Thyroid gland (tissue), 4 donors: ENCODE measurements around the gene SOX13.

Source experiments
- POLR2A ChIP-seq, 2 donors: fragments of 450-650 bp; IDR thresholded peaks; one replicate each; pipeline ENCODE4 v1.6.1; 2017; ENCODE audit warnings: antibody characterized with exemption in 2 of 2, mild to moderate bottlenecking in 2 of 2, moderate library complexity in 1 of 2
- TF ChIP-seq, protein P1 (sequence below), 6 experiments: fragments of 200-600 bp in 3 of 6; fragments of 450-650 bp in 3 of 6; sonication (generic) in 3 of 6; IDR thresholded peaks; one replicate each; pipeline ENCODE4 v1.5.1; 2016 to 2019; ENCODE audit warnings: antibody characterized with exemption in 6 of 6, mild to moderate bottlenecking in 2 of 6, inconsistent platforms in 1 of 6, moderate library complexity in 1 of 6

DNA sequence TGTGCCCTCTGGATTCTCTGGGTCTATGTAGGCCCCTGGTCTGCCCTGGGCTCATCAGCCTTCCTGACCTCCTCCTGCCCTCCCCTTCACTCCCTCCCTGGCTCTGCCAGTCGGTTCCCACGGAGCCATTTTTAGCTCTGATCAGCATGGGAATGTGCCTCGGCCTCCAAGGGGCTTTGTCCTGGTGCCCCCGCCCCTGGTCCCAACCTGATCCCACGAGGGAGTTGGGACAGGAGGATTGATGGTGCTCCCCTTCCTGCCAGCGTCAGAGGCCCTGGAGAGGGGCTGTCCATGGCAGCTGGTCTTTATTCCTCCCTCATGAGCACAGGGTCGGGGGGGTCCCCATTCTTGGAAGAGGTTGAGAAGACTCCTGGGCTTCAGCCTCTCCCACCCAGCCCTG lies 54.0 kb downstream of the SOX13 start:
- TF ChIP-seq POLR2A (IDR thresholded peaks at IDR 0.05) = no peak
- TF ChIP-seq, protein P1, sequence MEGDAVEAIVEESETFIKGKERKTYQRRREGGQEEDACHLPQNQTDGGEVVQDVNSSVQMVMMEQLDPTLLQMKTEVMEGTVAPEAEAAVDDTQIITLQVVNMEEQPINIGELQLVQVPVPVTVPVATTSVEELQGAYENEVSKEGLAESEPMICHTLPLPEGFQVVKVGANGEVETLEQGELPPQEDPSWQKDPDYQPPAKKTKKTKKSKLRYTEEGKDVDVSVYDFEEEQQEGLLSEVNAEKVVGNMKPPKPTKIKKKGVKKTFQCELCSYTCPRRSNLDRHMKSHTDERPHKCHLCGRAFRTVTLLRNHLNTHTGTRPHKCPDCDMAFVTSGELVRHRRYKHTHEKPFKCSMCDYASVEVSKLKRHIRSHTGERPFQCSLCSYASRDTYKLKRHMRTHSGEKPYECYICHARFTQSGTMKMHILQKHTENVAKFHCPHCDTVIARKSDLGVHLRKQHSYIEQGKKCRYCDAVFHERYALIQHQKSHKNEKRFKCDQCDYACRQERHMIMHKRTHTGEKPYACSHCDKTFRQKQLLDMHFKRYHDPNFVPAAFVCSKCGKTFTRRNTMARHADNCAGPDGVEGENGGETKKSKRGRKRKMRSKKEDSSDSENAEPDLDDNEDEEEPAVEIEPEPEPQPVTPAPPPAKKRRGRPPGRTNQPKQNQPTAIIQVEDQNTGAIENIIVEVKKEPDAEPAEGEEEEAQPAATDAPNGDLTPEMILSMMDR (IDR thresholded peaks at IDR 0.05) = no peak
